ENCODE results near the gene ADM2.
"Not testable (repeated sequence)": the region's sequence is repeated elsewhere in the genome, so short reads cannot be mapped to it uniquely, and the experiment has no call there.

Gene ADM2

DNA sequence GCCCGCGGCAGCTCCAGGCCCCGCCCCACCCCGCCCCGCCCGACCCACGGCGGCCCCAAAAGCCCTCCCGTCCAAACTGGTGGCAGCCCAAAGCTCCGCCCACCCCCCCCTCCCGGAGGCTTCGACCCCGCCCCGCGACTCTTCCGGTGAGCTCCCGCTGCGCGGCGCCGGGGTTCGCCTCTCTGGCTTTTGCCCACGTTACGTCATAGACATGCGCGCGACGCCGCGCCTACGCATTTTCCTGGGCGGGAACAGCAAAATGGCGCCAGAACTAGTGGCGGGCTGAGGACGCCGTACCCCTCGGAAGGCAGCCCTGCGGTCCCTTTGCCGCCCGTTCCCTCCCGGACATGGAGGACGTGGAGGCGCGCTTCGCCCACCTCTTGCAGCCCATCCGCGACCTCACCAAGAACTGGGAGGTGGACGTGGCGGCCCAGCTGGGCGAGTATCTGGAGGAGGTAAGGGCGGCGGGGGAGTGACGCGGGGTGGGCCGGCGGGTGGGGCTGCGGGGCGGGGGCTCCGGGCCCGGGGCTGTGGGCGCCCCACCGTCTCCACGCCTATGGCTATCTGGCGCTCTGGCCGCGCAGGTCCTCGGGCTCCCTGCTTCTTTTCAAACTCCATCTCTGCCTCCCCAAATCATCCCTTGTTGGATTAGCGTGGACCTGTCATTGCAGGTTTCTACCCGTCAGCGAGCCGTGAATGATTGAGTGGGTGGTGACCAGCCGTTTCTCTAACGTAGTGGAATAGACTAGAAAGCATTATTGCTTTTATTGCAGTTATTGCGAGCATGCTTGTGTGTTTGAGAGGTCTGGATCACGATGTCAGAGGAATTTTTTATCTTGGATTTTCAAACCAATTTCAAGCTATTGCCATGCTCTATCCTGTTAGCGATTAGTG lies 26.9 kb downstream of the ADM2 start, which contains the start of gene NCAPH2:
Gene NCAPH2, plus strand, starts transcription at position 234 of the 894 bp plus-strand sequence. Its CDS starts 114 bp downstream, at position 348.
- peak; percentile 93 for DNase-seq

- DNase-seq, result no peak
Observed at GRCh38 chr22:50508897-50509296, 27.6 kb downstream of the ADM2 start.

DNA sequence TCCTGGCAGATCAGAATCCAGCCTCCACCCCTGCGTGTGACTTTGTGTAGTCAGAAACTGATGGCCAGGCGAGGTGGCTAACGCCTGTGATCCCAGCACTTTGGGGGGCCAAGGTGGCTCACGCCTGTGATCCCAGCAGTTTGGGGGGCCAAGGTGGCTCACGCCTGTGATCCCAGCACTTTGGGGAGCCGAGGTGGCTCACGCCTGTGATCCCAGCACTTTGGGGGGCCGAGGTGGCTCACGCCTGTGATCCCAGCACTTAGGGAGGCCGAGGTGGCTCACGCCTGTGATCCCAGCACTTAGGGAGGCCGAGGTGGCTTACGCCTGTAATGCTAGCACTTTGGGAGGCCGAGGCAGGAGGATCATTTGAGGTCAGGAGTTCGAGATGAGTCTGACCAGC lies 31.8 kb downstream of the ADM2 start:
- DNase-seq, result no peak

DNA sequence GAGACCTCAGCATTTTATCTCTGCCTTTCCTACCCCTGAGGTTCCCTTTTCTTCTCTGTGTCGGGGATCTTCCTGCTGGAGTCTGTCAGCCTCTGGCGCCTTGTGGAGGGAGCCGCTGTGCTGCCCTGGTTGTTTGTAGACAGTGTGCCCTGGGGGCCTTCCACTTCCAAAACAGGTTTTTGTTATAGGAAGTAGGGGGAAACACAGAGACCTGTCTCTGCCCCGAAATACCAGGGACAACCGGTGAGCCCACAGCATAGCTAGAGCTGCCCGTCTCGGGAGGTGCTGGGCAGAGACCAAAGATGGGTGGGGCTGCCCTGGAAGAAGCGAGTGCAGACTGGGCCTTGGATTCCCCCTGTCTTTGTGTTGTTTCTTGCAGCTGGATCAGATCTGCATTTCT lies 34.7 kb downstream of the ADM2 start:
- DNase-seq, result no peak

GRCh38 chr22:50516891-50517290 lies 35.5 kb downstream of the ADM2 start:
- DNase-seq, result no peak

GRCh38 chr22:50517495-50518260 lies 36.3 kb downstream of the ADM2 start:
- no peak for DNase-seq

GRCh38 chr22:50518606-50519005 lies 37.3 kb downstream of the ADM2 start:
- no peak for DNase-seq

GRCh38 chr22:50519151-50519550 lies 37.8 kb downstream of the ADM2 start:
- DNase-seq, result no peak

DNA sequence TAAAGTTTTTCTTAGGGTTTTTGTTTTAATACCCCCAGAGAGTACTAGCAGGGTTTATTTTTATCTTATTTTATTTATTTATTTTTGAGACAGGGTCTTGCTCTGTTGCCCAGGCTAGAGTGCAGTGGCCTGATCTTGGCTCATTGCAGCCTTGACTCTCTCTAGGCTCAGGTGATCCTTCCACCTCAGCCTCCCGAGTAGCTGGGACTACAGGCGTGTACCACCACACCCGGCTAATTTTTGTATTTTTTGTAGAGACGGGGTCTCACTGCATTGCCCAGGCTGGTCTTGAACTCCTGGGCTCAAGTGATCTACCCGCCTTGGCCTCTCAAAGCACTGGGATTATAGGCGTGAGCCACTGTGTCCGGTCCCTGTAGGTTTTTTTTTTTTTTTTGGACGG lies 38.8 kb downstream of the ADM2 start:
- DNase-seq, result not testable (repeated sequence)

DNA sequence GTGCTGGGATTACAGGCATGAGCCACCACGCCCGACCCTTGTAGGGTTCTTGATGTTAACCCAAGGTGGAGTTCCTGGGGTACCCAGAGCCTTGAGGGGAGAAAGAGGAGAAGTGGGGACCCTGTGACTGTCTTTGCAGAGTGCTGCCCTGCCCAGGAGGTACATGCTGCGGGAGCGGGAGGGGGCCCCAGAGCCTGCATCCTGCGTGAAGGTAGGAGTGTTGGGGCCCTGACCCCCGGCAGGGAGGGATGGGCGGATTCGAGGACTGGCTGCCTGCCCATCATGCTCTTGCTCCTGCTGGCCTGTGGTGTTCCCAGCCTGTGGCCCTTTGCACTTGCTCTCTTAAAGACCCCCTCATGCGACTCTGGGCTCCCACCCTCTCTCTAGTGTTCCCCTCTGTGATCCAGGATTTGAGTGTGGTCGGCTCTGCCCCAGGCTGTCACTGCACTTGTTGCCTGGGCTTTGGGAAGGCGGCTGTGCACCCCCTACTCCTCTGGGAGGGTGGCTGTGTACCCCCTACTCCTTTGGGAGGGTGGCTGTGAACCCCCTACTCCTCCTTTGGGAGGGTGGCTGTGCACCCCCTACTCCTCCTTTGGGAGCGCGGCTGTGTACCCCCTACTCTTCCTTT lies 39.6 kb downstream of the ADM2 start:
- no peak for DNase-seq

DNA sequence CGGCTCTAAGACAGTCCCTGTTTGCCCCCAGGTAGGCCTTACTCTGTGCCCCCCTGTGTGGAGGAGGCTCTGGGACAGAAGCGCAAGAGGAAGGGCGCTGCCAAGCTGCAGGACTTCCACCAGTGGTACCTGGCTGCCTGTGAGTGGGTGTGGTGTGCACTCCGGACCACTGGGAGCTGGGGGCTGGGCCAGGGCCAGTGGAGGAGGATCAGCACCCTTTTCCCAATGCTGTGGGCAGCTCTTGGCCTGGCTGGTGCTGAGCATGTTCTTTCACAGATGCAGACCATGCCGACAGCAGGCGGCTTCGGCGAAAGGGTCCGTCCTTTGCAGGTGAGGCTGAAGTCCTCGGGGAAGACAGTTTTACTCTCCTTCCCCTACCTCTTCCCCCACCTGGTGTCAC lies 40.4 kb downstream of the ADM2 start:
- DNase-seq, result no peak

DNA sequence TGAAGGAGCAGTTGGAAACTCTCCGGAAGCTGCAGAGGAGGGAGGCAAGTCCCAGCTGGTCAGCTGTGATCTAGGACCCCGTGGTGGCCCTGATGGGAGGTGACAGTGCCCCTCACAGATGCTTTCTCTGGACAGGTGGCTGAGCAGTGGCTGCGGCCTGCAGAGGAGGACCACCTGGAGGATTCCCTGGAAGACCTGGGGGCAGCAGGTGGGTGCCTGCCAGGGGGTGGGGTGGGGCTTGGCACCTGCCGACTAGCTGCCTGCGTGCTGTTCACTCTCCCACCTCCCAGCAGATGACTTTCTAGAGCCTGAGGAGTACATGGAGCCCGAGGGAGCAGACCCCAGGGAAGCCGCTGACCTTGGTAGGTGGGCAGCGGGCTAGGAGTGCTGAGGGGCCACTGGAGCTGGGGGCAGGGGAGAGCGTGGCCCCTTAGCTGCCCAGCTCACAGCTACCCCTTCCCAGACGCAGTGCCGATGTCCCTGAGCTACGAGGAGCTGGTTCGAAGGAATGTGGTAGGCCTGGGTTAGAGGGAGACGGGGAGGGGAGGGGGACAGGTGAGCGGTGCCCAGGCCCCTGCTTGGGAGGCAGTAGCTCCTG lies 41.0 kb downstream of the ADM2 start:
- DNase-seq, result no peak

GRCh38 chr22:50522806-50523438 lies 41.6 kb downstream of the ADM2 start:
- no peak for DNase-seq

GRCh38 chr22:50523458-50523805 lies 42.1 kb downstream of the ADM2 start:
- DNase-seq, result no peak

GRCh38 chr22:50523806-50524675 lies 42.7 kb downstream of the ADM2 start:
- DNase-seq, result no peak

DNA sequence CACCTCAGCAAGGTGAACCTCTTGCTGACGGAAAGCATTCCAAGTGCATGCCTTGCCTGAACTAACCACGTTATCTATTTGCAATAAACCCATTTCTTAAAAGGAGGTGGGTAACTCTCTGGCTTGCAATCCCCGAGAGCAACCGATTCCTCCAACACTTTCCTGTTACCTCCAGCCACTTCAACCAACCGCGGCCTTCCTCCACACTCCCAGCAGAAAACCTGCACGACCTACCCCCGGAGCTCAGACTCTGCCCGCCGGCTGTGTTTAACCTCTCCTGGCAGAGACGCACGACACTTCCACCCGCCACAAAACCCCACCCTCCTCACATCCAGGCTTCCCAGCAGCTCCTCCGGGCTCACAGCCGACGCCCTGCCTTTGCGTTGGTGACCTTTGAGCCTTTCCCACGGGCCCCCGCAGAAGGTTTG lies 43.3 kb downstream of the ADM2 start:
- DNase-seq, result no peak

DNA sequence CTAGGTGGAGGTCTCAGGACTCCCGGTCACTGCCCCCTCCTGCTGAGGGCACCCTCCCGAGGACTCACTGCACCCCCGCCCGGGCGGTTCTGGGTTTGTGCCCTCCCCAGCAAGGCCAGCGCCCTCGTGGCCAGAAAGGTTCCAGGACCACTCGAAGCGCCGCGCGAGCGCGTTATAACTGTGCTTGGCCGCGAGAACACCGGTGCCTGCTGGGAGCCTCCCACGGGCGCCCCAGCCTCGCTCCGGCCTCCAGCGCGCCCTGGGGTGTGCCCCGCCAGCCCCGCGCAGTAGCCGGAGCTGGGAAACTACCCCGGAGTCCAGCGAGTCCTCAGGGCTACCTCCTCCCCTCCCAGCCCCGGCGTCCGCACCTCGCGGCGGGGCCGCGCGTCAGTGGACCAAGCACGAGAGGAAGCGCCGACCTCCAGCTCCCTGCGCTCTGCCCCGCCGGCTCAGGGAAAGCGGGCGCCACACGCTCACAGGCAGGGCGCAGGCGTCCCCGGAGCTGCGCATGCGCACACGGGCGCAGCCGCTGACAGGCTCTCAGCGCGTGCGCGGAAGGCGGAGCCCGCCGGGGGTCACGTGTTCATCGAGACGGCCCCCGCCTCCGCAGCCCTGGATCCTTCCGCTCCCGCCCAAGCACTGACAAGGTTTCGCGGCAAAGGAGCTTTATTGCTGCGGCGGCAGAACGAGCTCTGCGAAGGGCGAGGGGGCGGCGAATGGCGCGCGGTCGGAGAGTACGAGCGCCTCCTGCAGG lies 43.9 kb downstream of the ADM2 start, which contains the start of gene SCO2:
Gene SCO2, minus strand, starts transcription at position 495 of the 754 bp plus-strand sequence. CDS start 1,187 bp downstream, outside the sequence.
- peak; percentile 93 for DNase-seq

DNA sequence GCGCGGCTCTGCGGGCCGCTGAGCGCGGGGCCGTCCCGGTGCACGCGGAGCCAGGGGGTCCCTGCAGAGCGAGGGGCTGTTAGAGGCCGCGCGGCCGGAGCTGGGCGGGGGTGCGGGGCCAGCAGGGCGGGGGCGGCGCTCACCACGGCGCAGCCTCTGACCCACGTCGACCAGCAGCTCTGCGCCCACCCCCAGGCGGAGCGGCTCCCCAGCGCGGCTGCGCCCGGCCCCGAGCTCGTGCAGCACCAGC lies 44.4 kb downstream of the ADM2 start:
- no peak for DNase-seq

DNA sequence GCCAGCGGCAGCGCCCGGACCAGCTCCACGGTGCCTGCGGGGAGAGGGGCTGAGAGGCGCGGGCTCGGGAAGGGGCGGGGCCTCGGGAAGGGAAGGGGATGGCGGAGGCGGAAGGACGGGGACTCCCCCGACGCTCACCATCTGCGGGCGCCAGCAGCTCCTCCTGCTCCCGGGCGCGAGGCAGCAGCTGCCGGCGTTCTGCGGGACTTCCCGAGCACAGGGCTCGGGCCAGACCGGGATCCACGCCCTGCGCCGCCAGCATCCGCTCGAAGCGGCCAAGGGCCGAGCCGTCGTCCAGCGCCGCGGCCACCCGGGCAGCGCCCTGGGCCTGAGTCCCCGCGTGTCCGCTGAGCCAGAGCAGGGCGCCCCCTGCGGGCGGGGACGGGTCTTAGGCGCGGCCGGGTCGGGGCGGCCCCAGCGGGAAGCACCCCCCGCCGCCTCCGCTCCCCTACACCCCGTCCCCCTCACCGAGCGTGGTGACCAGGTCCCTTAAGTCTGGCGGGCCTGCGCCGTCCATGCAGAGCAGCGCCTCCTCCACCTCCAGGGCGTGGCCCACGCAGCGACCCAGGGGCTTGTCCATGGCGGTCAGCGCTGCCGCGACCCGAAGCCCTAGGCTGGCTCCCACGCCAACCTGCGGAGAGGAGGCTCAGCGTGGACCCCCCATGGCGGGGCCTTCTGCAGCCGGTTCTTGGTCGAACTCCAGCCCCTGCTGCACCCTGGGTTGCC lies 44.9 kb downstream of the ADM2 start:
- DNase-seq, result peak; percentile 74
